ENCODE data around the gene OGFOD2.

The OGFOD2 gene

GRCh38 chr12:122989225-122989839, 14.3 kb downstream of the OGFOD2 start:
- no peak for DNase-seq

- no peak for DNase-seq
These were observed 14.9 kb downstream of the OGFOD2 start for GRCh38 chr12:122989874-122990419.

- no peak for DNase-seq
These were observed 15.5 kb downstream of the OGFOD2 start for GRCh38 chr12:122990561-122990960.

GRCh38 chr12:122990961-122991622, 16.0 kb downstream of the OGFOD2 start:
- DNase-seq: no peak

GRCh38 chr12:122991623-122992275, 16.7 kb downstream of the OGFOD2 start:
- DNase-seq: no peak

GRCh38 chr12:122992386-122992785, 17.3 kb downstream of the OGFOD2 start:
- no peak for DNase-seq

GRCh38 chr12:122994140-122994675, 19.2 kb downstream of the OGFOD2 start:
- no peak for DNase-seq

GRCh38 chr12:122994781-122995502, 19.9 kb downstream of the OGFOD2 start:
- no peak for DNase-seq

GRCh38 chr12:122995503-122996187, 20.6 kb downstream of the OGFOD2 start:
- no peak for DNase-seq

- DNase-seq: no peak
These were observed 21.2 kb downstream of the OGFOD2 start for GRCh38 chr12:122996188-122996601.

GRCh38 chr12:122996621-122997342, 21.7 kb downstream of the OGFOD2 start:
- DNase-seq: no peak

- DNase-seq: no peak
These were observed 22.6 kb downstream of the OGFOD2 start for GRCh38 chr12:122997343-122998250.

- DNase-seq: no peak
These were observed 23.3 kb downstream of the OGFOD2 start for GRCh38 chr12:122998316-122998715.

GRCh38 chr12:122999196-122999946, 24.3 kb downstream of the OGFOD2 start:
- no peak for DNase-seq

GRCh38 chr12:122999986-123000420, 25.0 kb downstream of the OGFOD2 start:
- DNase-seq: no peak

- no peak for DNase-seq
These were observed 25.5 kb downstream of the OGFOD2 start for GRCh38 chr12:123000578-123000977.

GRCh38 chr12:123001464-123001863, 26.4 kb downstream of the OGFOD2 start:
- no peak for DNase-seq

GRCh38 chr12:123003257-123003656, 28.2 kb downstream of the OGFOD2 start:
- no peak for DNase-seq

- no peak for DNase-seq
These were observed 29.2 kb downstream of the OGFOD2 start for GRCh38 chr12:123004287-123004686.

All from activated CD4-positive, alpha-beta T cell treated with anti-CD3 and anti-CD28 coated beads, Interleukin-2, amount 50 U/mL, for 1 hour (primary cell).